ENCODE measurements around the gene LILRB3. TPM values are rescaled to one million over a fixed set of nuclear protein-coding genes. Genes with fewer than 3 reads are reported as not detected.
"Not testable (repeated sequence)": the region's sequence is repeated elsewhere in the genome, so short reads cannot be mapped to it uniquely, and the experiment has no call there.

Gene LILRB3
- total RNA-seq: not detected

DNA sequence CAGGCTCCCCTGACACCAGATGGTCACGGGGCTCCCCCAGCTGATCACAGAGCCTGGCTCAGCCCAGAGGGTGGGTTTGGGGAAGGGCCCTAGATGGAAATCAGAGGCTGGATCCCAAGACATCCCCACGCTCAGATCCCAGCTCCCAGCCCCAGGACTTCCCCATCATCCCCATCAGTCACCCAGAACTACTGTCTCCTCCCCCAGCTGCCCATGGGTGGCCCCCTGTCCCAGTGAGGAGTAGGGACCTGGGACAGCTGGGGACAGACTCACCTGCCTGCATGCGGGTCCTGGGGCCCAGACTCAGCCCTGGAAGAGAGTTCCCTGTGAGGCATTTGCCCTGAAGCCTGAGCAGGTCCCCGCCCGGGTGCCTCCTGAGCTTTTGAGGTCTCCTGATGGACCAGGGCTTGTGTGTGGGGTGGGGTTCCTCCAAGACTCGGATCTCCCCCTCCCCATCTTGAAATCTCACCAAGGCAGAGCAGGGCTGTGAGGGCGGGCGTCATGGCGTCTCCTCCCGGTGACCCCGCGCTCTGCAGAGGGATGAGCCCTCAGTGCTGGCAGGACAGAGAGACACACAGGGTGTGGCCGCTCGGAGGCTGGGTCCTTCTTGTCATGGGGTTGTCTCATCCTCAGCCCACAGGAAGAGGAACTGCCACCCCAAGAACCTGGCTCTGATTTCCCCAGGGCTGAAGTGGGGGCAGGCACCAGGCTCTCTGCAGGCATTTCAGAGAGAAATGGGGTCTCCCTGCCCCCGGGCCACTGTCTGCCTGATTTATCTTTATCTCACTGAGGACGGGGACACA lies at the start of gene LILRB3:
TSS of gene LILRB3 (minus strand) at position 534 of the 803 bp plus-strand sequence. CDS start at position 503, 31 bp downstream.
- H3K36me3 Mint-ChIP-seq (ENCODE audit: insufficient read depth): not testable (repeated sequence)
- ATAC-seq: peak in 1 of 2 donors; percentile 24

DNA sequence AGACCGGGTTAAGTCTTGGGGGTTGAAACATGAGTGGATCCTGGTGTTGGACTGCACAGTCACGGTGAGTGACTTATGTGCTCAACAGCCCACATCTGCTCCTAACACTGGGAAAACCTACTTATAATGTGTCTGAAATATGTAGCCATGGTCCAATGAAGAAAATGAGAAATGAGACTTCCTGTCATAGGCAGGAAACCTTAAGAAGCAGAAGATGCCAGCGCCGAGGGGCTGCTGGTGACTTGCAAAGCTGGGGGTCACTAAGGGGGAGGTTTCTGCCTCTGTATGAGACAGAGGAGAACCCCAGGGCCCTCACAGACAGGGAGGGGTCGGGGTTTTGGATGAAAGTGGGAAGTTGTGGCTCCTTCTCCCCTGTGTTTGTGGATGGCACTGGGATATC lies 49.4 kb upstream of the LILRB3 start:
- H3K4me3 Mint-ChIP-seq, H3K9me3 Mint-ChIP-seq: not testable (repeated sequence)

More for the DNA sequence above, at the start of gene LILRB3:
- H3K4me3 Mint-ChIP-seq; H3K9me3 Mint-ChIP-seq; H3K4me1 Mint-ChIP-seq (ENCODE audit: low read depth); DNase-seq: not testable (repeated sequence)
- H3K27me3 Mint-ChIP-seq (ENCODE audit: low read depth): peaks cover 12% of the 10 kb centered on the region

DNA sequence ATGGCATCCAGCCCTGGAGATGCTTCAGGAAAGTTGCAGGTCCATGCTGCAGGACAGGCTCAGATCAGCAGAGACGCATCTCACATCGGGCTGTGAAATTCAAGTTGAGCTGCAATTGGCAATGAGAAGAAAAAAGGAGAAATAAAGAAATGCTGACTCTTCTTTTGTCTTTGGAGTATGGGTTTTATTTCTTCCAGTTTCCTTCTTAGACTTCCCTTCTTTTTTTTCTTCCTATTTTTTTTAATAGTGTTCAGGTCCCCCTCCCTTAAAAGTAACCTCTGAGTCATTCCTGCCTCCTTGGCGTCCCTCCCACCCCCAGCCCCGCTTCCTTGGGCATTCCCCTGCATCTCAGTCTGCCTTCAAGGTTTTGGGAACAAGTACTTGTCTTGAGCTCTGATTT lies 48.8 kb upstream of the LILRB3 start:
- H3K9me3 Mint-ChIP-seq: not testable (repeated sequence)

More for the DNA sequence above, 49.4 kb upstream of the LILRB3 start:
- not testable (repeated sequence) for DNase-seq; H3K36me3 Mint-ChIP-seq (ENCODE audit: insufficient read depth); H3K4me1 Mint-ChIP-seq (ENCODE audit: low read depth); ATAC-seq
- H3K27me3 Mint-ChIP-seq (ENCODE audit: low read depth): peaks cover 42% of the 10 kb centered on the region

DNA sequence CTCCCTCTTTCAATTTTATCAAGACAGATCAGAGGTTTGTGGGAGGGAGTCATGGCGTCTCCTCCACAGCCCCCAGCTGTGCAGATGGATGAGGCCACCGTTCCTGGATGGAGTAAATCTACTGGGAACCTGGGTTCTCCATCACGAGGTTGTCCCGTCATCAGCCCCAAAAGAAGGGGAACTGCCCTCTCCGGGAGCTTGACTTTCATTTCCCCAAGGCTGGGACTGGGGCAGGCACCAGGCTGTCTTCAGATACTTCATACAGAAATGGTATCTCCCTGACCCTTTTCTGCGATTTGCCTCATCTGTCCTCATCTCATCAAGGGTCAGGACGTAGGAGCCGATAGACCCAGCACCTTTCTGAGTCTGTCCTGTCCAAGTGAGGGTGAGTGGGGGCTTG lies 48.3 kb upstream of the LILRB3 start:
- Mint-ChIP-seq H3K9me3 (no peaks in the 10 kb centered on the region), H3K27me3 (ENCODE audit: low read depth) (peaks cover 38% of the 10 kb centered on the region), H3K36me3 (ENCODE audit: insufficient read depth) (no peaks in the 10 kb centered on the region), H3K4me1 (ENCODE audit: low read depth) (peaks cover 3% of the 10 kb centered on the region), H3K4me3 (no peak overlapping the region)
- no peak for ATAC-seq
- no peak for DNase-seq

More for the DNA sequence above, 48.8 kb upstream of the LILRB3 start:
- not testable (repeated sequence) for ATAC-seq; DNase-seq; H3K4me1 Mint-ChIP-seq (ENCODE audit: low read depth); H3K4me3 Mint-ChIP-seq; H3K36me3 Mint-ChIP-seq (ENCODE audit: insufficient read depth)
- peaks cover 38% of the 10 kb centered on the region for H3K27me3 Mint-ChIP-seq (ENCODE audit: low read depth)

DNA sequence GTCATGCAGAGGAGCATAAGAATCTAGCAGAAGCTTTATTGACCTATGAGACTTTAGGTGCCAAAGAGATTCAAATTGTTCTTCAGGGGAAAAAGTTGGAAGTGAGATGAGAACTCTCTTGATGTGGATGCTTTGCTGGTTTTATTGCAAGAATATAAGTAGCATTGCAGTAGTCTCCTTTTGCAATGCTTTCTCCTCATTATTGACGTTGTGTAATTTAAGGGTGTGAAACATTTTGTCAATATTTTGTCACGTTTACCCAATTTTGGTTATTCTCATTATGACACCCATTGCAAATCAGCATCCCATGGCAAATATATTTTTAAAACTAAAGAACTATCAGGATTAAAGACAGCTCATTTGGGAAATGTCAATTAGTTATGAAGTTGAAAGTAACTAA lies 46.1 kb upstream of the LILRB3 start:
- H3K27me3 Mint-ChIP-seq (ENCODE audit: low read depth): peaks cover 31% of the 10 kb centered on the region

DNA sequence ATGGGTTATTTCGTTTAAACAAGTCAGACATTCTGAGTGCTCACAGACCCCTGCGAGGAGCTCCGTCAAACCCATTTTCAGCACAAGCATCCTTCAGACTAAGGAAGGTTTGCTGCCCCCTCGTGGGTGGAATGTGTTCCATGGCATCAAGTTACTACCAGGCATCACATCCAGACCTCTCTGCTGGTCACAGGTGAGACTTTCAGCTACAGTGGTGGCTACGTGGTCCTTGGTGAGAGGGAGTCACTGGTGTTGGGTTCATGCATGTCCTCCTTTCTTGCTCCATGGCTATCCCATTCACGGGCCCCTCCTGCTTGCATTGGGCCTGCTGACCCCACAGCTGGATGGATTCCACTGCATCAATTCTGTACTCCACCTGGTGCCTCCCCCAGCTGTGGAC lies 43.3 kb upstream of the LILRB3 start:
- Mint-ChIP-seq H3K4me1 (ENCODE audit: low read depth) (no peaks in the 10 kb centered on the region), H3K36me3 (ENCODE audit: insufficient read depth) (no peaks in the 10 kb centered on the region), H3K27me3 (ENCODE audit: low read depth) (peaks cover 15% of the 10 kb centered on the region), H3K4me3 (no peak overlapping the region), H3K9me3 (no peaks in the 10 kb centered on the region)
- ATAC-seq (peak; percentile 65 to 71), DNase-seq (peak; percentile 55)

More for the DNA sequence above, 46.1 kb upstream of the LILRB3 start:
- DNase-seq: no peak
- ATAC-seq: no peak
- Mint-ChIP-seq H3K4me3 (no peak overlapping the region), H3K4me1 (ENCODE audit: low read depth) (peaks cover under 1% of the 10 kb centered on the region), H3K9me3 (no peaks in the 10 kb centered on the region), H3K36me3 (ENCODE audit: insufficient read depth) (no peaks in the 10 kb centered on the region)

DNA sequence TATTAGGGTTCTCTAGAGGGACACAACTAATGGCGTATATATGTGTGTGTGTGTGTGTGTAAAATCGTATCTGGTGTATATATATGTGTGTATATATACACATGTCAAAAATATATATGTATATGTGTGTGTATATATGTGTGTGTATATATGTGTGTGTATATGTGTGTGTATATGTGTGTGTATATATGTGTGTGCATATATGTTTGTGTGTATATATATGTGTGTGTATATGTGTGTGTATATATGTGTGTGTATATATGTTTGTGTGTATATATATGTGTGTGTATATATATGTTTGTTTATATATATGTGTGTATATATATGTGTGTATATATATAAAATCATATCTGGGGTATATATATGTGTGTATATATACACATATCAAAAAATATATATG lies 39.7 kb upstream of the LILRB3 start:
- Mint-ChIP-seq H3K4me1 (ENCODE audit: low read depth) (no peaks in the 10 kb centered on the region), H3K27me3 (ENCODE audit: low read depth) (peaks cover 4% of the 10 kb centered on the region), H3K9me3 (no peaks in the 10 kb centered on the region), H3K4me3 (no peak overlapping the region), H3K36me3 (ENCODE audit: insufficient read depth) (no peaks in the 10 kb centered on the region)
- ATAC-seq (no peak), DNase-seq (no peak)

DNA sequence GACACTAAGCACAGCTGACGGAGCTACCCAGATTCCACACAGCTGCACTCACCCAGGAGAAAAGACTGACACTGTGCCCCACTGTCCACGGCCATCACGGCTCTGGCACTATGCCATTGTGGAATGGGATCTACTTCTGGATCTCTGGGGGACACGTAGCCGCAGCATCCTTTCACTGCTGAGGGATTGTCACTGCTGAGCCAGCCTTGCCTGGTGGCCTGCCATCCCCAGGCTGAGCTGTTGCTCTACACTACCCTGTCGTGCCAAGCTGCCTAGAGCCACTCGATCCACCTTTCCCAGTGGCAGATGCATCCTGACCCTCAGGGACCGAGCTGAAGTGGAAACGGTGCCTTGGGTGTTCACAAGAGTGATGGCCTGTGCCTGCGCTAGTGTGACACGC lies 39.3 kb upstream of the LILRB3 start:
- ATAC-seq (no peak), DNase-seq (no peak)
- no peak overlapping the region for H3K4me3 Mint-ChIP-seq
- H3K36me3 Mint-ChIP-seq (ENCODE audit: insufficient read depth): no peaks in the 10 kb centered on the region
- H3K9me3 Mint-ChIP-seq: no peaks in the 10 kb centered on the region
- peaks cover 5% of the 10 kb centered on the region for H3K27me3 Mint-ChIP-seq (ENCODE audit: low read depth)
- no peaks in the 10 kb centered on the region for H3K4me1 Mint-ChIP-seq (ENCODE audit: low read depth)

DNA sequence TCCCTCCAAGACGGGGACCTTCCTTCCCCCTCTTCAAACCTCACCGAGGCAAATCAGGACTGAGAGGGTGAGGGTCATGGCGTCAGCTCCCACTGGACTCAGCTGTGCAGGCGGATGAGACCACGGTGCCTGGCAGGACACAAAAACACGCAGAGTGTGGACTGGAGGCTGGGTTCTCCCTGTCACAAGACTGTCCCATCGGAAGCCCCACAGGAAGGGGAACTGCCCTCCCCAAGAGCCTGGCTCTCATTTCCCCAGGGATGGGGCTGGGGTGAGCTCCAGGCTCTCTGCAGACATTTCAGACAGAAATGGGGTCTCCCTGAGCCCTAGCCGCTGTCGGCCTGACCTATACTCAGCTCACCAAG lies 34.3 kb upstream of the LILRB3 start, which contains the start of gene LILRB5:
TSS of gene LILRB5 (minus strand) at position 158 of the 365 bp plus-strand sequence. CDS start at position 78, 80 bp downstream.
- Mint-ChIP-seq H3K36me3 (ENCODE audit: insufficient read depth) (no peaks in the 10 kb centered on the region), H3K4me3 (no peak within 1 kb of the TSS), H3K9me3 (no peaks in the 10 kb centered on the region), H3K27me3 (ENCODE audit: low read depth) (peaks cover 10% of the 10 kb centered on the region), H3K4me1 (ENCODE audit: low read depth) (no peaks in the 10 kb centered on the region)
- ATAC-seq: no peak
- no peak for DNase-seq

DNA sequence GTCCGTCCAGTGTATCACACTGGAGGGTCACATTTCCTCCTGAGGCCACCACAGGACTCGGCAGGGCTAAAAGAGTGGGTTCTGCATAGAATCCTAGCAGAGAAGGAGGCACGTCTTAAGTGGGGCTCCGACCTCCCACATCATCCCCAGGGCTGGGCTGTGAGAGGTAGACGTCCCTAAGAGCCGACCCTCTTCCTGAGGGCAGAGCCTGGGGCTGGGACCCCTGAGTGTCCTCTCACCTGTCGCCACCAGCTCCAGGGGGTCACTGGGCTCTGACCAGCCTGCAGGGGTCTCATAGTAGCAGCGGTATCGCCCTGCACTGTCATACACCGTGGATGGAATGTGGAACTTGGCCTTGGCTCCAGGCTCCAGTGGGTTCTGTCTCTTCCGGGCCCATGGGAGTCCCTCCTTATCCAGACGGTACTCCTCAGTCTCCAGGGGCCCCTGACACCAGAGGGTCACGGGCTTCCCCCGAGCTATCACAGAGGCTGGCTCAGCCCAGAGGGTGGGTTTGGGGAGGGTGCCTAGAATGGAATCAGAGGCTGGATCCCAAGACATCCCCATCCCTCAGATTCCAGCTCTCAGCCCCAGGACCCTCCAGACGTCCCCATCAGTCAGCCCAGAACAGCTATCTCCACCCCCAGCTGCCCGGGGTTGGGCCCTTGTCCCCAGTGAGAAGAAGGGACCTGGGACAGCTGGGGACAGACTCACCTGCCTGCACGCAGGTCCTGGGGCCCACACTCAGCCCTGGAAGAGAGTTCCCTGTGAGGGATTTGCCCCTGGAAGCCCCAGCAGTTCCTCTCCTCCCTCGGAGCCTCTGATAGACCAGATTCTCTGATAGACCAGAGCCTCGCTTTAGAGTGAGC lies 33.7 kb upstream of the LILRB3 start:
- ATAC-seq: no peak
- Mint-ChIP-seq H3K36me3 (ENCODE audit: insufficient read depth) (no peaks in the 10 kb centered on the region), H3K27me3 (ENCODE audit: low read depth) (peaks cover 10% of the 10 kb centered on the region), H3K4me1 (ENCODE audit: low read depth) (no peaks in the 10 kb centered on the region), H3K9me3 (no peaks in the 10 kb centered on the region), H3K4me3 (no peak overlapping the region)
- no peak for DNase-seq

DNA sequence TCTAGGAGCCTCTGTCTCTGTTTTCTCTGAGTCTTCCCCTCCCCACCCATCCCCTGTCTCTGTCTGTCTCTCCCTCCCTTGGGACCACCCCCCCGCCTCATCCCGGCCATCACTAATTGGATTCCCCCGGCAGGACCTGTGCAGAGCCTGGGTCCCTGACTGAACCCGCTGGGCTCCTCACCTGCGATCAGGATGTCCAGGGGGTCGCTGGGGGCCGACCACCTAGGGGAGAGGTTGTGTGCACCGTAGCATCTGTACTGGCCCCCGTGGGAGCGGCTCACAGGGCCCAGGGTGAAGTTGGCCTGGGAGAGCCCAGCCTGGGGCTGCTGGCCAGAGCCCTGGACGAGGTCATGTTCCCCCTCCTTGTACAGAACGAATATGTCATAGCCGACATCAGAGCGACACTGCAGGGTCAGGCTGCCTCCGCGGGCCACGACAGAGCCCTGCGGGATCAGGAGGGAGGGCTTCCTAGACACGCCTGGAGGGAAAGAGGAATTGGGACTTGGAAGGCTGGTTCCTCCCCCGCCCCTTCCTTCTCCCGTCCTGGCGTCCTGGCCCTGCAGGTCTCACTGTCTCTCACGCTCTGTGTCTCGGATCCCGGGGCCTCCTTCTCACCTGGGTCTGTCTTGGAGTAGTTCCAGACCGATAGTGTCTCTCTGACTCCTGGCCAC lies 32.4 kb upstream of the LILRB3 start:
- DNase-seq (no peak), ATAC-seq (no peak)
- Mint-ChIP-seq H3K4me3 (no peak overlapping the region), H3K4me1 (ENCODE audit: low read depth) (no peaks in the 10 kb centered on the region), H3K27me3 (ENCODE audit: low read depth) (peaks cover 10% of the 10 kb centered on the region), H3K9me3 (no peaks in the 10 kb centered on the region), H3K36me3 (ENCODE audit: insufficient read depth) (no peaks in the 10 kb centered on the region)

DNA sequence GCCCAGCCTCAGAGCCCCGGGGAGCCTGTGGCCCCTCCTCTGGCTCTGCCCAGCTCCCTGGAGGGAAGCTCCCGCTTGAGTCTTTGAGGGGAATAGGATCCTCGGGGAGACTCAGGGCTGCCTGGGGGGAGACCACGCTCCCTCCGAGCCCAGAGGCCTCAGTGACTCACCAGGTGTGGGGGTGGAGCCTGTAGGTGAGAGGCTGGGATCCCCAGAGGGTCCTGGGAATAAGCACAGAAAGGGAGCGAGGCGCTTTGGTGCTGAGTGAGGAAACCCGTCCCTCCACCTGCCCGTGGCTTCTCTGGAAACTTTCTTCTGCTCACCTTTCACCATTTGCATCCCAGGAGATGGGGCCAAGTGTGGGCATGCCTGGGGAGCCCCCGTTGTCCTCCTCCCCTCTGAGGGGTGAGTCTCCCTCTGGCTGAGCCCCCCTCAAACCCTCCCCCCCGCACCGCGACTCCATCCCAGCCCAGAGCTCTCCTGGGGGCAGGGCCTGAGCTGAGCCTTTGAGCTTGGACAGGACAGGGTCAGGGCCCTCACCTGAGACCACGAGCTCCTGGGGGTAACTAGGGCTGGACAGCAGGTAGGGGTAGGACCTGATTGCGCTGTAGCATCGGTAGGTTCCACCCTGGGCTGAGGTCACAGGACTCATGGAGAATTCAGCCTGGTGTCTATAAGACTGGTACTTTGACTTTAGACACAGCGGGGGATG lies 31.5 kb upstream of the LILRB3 start:
- H3K27me3 Mint-ChIP-seq (ENCODE audit: low read depth): peaks cover 13% of the 10 kb centered on the region
- no peak overlapping the region for H3K4me3 Mint-ChIP-seq
- no peaks in the 10 kb centered on the region for H3K4me1 Mint-ChIP-seq (ENCODE audit: low read depth)
- no peak for ATAC-seq
- no peaks in the 10 kb centered on the region for H3K36me3 Mint-ChIP-seq (ENCODE audit: insufficient read depth)
- DNase-seq: no peak
- no peaks in the 10 kb centered on the region for H3K9me3 Mint-ChIP-seq

DNA sequence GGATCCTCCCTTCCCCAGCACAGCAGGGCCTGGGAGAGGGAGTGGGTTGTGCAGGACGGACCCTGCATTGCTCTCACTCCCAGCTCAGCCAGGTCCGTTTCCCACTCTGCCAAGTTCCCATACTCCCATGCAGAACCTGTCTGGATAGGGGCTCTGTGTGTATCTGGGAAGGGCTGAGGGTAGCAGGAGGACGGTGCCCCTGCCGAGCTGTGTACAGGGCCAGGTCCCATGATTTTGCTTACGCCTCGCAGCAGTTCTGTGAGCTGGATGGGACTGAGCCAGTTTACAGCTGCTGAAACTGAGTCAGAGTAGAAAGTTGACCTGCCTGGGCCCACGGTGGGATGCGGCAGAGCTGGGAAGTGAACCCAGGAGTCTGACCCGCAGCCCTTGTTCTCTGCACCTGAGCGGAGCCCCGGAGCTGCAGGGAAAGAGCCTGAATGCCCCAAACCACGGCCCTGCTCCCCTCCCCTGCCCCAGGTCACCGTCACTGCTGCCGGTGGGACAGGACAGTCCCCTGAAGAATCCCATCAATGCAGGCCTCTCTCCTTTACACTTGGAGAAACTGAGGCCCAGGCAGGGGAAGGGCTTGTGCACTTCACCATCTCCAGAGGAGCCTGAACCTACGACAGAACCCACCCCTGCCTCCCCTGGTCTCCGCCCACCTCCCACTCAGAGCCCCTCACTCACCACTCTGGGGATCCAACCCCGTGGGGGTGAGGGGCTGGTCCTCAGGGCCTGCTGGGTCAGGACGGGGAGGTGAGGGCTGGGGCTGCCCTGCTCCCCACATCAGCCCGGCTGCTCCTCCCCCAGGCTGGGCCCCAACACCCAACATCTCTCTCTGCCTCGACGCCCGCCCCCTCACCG lies 30.8 kb upstream of the LILRB3 start:
- H3K9me3 Mint-ChIP-seq: no peaks in the 10 kb centered on the region
- no peak for ATAC-seq
- H3K4me3 Mint-ChIP-seq: no peak overlapping the region
- H3K4me1 Mint-ChIP-seq (ENCODE audit: low read depth): no peaks in the 10 kb centered on the region
- peaks cover 13% of the 10 kb centered on the region for H3K27me3 Mint-ChIP-seq (ENCODE audit: low read depth)
- H3K36me3 Mint-ChIP-seq (ENCODE audit: insufficient read depth): no peaks in the 10 kb centered on the region
- DNase-seq: no peak
